HG03520 (cell line): Measurements from ENCODE around the gene BMP6.

ENCODE experiments used
- ATAC-seq: cut with Tn5 transposase; IDR thresholded peaks from one replicate; pipeline ENCODE4 v1.9.1; 2021; ENCODE audit warnings: mild to moderate bottlenecking, moderate library complexity; ENCODE audit not compliant: unreplicated experiment

The BMP6 gene

DNA sequence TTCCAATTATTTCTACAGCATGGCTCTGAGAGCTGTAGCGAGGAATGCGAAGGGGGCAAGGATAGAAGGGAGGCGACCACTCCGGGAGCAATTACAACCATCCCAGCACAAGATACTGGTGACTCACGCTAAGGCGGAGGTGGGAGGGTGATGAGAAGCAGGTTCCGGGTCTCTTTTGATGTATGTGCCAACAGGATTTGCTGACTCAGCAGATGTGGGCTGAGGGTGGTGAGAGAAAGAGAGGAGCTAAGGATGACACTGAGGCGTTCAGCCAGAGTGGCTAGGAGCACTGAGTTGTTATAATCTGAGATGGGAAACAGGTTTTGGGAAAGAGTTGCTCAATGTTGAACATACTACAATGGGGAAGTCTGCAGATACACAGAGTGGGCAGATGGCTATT, 194.0 kb downstream of the BMP6 start:
- ATAC-seq = no peak

DNA sequence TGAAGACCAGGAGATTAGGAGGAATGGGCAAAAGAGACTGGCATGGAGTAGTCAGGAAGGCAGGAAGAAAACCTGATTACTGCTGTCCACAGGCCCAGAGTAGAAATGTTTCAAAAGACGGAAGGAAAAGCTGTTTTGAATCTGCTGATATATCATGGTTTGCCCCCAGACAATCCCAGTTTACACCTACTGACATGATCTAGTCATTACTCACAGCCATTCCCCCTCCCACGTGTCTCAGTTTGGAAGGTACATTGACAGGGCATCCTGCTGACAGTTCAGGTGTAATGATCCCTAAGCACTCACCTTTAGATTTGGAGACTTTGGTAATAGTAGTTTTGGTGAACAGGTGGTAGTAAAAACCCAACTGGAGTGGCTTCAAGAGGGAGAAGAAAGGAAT, 194.5 kb downstream of the BMP6 start:
- ATAC-seq = no peak

DNA sequence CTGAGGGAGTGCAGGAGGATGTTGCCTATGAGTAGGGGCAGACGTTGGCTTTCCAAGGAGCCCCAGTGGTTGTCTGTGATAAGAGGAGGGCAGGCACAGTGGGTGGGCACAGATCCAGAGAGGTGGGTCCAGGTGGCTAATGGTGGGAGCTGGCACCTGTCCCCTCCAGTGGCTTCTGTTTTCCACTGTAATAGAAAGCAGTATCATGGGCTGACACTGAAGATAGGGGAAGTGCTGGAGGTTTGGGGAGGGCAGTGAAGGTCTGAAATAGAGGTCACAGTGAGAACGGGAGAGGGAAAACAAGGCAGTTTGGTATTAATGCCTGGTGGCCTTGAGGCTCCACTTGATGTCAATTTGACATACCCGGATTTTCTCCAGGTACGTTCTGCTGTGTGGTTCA, 195.1 kb downstream of the BMP6 start:
- ATAC-seq = no peak

DNA sequence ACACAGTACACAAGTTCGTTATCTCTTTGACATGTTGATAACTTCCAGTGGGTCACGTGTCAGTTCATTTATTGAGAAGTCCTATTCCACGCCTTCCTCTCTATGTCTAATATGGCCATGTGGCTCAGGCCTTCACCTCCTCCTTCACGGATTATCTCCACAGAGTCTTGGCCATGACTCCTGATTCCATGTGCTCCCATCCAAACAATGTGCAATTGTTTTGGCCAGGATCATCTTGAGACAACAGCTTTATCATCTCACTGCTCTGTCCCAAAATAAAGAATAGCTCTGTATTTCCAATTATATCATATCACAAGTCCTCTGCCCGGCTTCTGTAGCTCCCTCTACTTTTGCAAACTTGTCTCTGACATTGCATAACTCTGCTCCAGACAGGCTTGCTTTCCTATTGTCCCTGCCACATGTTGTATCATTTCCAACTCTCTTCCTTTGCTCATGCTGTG, 195.8 kb downstream of the BMP6 start:
- no peak for ATAC-seq

DNA sequence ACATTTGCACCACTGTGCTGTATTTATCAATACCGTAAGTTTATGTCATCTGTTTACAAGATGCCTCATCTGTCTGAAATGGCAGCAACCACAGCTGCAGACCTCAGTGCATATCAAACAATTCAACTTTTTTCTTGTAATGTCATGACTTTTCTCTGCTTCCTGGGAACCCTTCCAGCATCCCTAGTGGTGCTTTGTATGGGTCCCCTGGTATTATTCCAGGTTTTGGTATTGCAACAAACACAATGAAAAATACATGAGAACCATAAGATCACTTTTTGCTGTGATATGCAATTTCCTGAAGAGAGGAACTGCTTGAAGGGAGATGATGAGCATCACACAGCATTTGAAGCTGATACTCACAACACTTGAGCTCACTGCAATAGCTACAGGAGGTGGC, 196.7 kb downstream of the BMP6 start:
- no peak for ATAC-seq

DNA sequence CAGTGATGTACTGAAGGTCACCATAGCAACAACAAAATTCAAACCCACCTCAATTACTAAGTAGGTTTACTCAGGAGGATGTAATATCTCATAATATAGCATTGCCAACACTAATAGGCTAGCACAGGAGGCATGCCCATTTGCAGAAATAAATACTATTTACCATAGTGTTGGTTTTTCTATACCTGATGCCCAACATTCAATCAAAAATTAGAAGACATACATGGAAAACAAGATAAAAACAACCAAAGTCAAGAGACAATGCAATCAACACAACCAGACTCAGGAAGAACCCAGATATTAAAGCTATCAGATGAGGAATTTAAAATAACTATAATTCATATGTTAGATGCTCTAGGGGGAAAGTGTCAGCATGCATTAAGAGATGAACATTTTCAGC, 199.0 kb downstream of the BMP6 start:
- no peak for ATAC-seq
